Esophagus squamous epithelium (tissue), 5 donors: ENCODE data around the gene NOP16. TPM values are rescaled to one million over a fixed set of nuclear protein-coding genes. Genes with fewer than 3 reads are reported as not detected.

Source experiments
- DNase-seq: peaks from one replicate; lab custom pipeline; 2025; lab: John Stamatoyannopoulos, UW
- H3K27ac ChIP-seq, 4 donors: fragments of 200-600 bp; sonication (generic); one replicate each; pipeline ENCODE4 v1.5.1; 2016 to 2019; ENCODE audit warnings: mild to moderate bottlenecking in 1 of 4
- H3K27me3 ChIP-seq, 4 donors: fragments of 200-600 bp; sonication (generic); 1 replicate in 3 of 4; 2 replicates in 1 of 4; pipeline versions ENCODE4 v1.5.1 to v1.6.0; 2017 to 2021; ENCODE audit warnings: antibody characterized with exemption in 1 of 4
- H3K36me3 ChIP-seq, 3 donors: fragments of 200-600 bp; sonication (generic); one replicate each; pipeline ENCODE4 v1.5.1; 2016 to 2019
- H3K4me1 ChIP-seq, 3 donors: fragments of 200-600 bp; sonication (generic); one replicate each; pipeline ENCODE4 v1.5.1; 2017 to 2019
- H3K4me3 ChIP-seq, 4 donors: fragments of 200-600 bp; sonication (generic); 1 replicate in 3 of 4; 2 replicates in 1 of 4; pipeline ENCODE4 v1.5.1; 2016 to 2019; ENCODE audit warnings: mild to moderate bottlenecking in 2 of 4, moderate library complexity in 1 of 4
- H3K9me3 ChIP-seq, 3 donors: fragments of 200-600 bp; sonication (generic); one replicate each; pipeline ENCODE4 v1.5.1; 2016 to 2019
- POLR2A ChIP-seq, 4 donors: fragments of 450-650 bp; IDR thresholded peaks; one replicate each; pipeline ENCODE4 v1.6.1; 2017; ENCODE audit warnings: antibody characterized with exemption in 4 of 4, mild to moderate bottlenecking in 4 of 4, moderate library complexity in 3 of 4
- WGBS, 2 donors: methylation state at CpG; one replicate each; pipeline ENCODE4 v1.1.5; 2018; 5-methylcytosine and 5-hydroxymethylcytosine counted together
- intact Hi-C: fragments of 100-400 bp; cut with DNase I; formaldehyde crosslinking; loops from one replicate; pipeline ENCODE4 v1.15.0; 2022
- total RNA-seq, 4 donors: library from RNA; depleted of rRNA; stranded (reverse); fragments of >200 nt; gene quantifications; one replicate each; pipeline ENCODE4 v1.1.0, GENCODE V29; 2016
- TF ChIP-seq, protein P1 (sequence below), 6 experiments: fragments of 450-650 bp in 4 of 6; fragments of 200-600 bp in 2 of 6; sonication (generic) in 2 of 6; IDR thresholded peaks; one replicate each; pipeline ENCODE4 v1.5.1; 2016 to 2019; ENCODE audit warnings: antibody characterized with exemption in 6 of 6, mild to moderate bottlenecking in 4 of 6, moderate library complexity in 4 of 6
- donor health status: DM: yes; HTN: yes; CAD: no.

The NOP16 gene
- total RNA-seq, 4 donors from 2014 or later = 19.9 to 38.0 (median 30.9) TPM

- no peak overlapping the region for H3K4me3 ChIP-seq
- H3K27me3 ChIP-seq = no peaks in the 10 kb centered on the region
- WGBS, 2 donors = 96 to 100% methylated on average over 1 to 10 of the region's 13 CpGs
- no peak overlapping the region for H3K27ac ChIP-seq
- DNase-seq = no peak
- intact Hi-C loops = no loop called here
- no peaks in the 10 kb centered on the region for H3K9me3 ChIP-seq
- peaks cover 0 to 53% (median 5%) of the 10 kb centered on the region in 3 donors for H3K36me3 ChIP-seq
- no peak for TF ChIP-seq POLR2A (IDR thresholded peaks at IDR 0.05)
- TF ChIP-seq, protein P1, sequence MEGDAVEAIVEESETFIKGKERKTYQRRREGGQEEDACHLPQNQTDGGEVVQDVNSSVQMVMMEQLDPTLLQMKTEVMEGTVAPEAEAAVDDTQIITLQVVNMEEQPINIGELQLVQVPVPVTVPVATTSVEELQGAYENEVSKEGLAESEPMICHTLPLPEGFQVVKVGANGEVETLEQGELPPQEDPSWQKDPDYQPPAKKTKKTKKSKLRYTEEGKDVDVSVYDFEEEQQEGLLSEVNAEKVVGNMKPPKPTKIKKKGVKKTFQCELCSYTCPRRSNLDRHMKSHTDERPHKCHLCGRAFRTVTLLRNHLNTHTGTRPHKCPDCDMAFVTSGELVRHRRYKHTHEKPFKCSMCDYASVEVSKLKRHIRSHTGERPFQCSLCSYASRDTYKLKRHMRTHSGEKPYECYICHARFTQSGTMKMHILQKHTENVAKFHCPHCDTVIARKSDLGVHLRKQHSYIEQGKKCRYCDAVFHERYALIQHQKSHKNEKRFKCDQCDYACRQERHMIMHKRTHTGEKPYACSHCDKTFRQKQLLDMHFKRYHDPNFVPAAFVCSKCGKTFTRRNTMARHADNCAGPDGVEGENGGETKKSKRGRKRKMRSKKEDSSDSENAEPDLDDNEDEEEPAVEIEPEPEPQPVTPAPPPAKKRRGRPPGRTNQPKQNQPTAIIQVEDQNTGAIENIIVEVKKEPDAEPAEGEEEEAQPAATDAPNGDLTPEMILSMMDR (IDR thresholded peaks at IDR 0.05) = no peak
- peaks cover 0 to 35% (median 9%) of the 10 kb centered on the region in 3 donors for H3K4me1 ChIP-seq
Observed at GRCh38 chr5:176368726-176369125, 19.7 kb downstream of the NOP16 start.

DNA sequence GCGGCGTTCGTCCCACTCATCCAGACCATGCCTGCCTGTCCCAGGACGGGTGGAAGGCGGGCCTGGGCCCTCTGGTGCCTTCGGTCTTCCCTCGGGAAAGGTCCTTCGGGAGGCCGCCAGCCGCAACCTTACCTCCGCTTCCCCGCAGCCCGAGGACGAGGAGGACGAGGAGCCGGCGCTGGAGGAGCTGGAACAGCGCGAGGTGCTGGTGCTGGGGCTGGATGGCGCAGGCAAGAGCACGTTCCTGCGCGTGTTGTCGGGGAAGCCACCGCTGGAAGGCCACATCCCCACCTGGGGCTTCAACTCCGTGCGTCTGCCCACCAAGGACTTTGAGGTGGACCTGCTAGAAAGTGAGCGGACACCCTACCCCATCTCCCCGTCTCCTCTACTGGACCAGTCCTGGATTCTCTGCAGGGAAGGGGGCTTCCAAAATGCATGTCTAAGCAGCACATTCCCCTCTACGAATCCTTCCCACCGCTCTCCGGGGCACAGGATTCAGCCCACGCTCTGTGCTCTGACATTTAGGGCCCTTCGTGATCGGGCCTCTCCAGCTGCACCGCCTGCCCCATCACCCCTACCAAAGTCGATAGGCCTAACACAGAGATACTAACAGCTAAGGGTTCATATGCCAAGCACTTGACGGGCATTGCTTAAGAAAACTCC, 22.0 kb downstream of the NOP16 start:
- intact Hi-C loops = no loop called here
- H3K27ac ChIP-seq = peak overlapping the region; percentile 76 to 79 (median 78)
- TF ChIP-seq, protein P1 (IDR thresholded peaks at IDR 0.05) = no peak
- no peak for TF ChIP-seq POLR2A (IDR thresholded peaks at IDR 0.05)
- H3K4me1 ChIP-seq = peaks cover 0 to 34% (median 9%) of the 10 kb centered on the region in 3 donors
- DNase-seq = no peak
- WGBS, 2 donors = 67 to 90% methylated on average over 11 to 17 of the region's 38 CpGs
- no peaks in the 10 kb centered on the region for H3K27me3 ChIP-seq
- peaks cover 0 to 41% (median 5%) of the 10 kb centered on the region in 3 donors for H3K36me3 ChIP-seq
- H3K9me3 ChIP-seq = no peaks in the 10 kb centered on the region
- H3K4me3 ChIP-seq = peak overlapping the region; percentile 61 to 73 (median 70)

- Histone ChIP-seq H3K27me3 (no peaks in the 10 kb centered on the region), H3K4me1 (peaks cover 0 to 39% (median 11%) of the 10 kb centered on the region in 3 donors), H3K36me3 (peaks cover 0 to 33% (median 3%) of the 10 kb centered on the region in 3 donors), H3K9me3 (no peaks in the 10 kb centered on the region), H3K4me3 (peak within 1 kb of the TSS; percentile 61 to 73 (median 70)), H3K27ac (peak within 1 kb of the TSS; percentile 76 to 79 (median 78))
- TF ChIP-seq, protein P1 (IDR thresholded peaks at IDR 0.05) = no peak
- peak in 1 of 4 donors; percentile 4 for TF ChIP-seq POLR2A (IDR thresholded peaks at IDR 0.05)
- intact Hi-C loops = no loop called here
- WGBS, 2 donors = 1% methylated on average over 22 of the region's 108 CpGs; no CpG with 5 or more reads in 1 of the 2 donors
- no peak for DNase-seq
Observed at GRCh38 chr5:176365351-176366231, 22.8 kb downstream of the NOP16 start, which contains the start of gene ARL10. Gene ARL10 (plus strand): TSS chr5:176365487. CDS start chr5:176365564, 77 bp downstream.

DNA sequence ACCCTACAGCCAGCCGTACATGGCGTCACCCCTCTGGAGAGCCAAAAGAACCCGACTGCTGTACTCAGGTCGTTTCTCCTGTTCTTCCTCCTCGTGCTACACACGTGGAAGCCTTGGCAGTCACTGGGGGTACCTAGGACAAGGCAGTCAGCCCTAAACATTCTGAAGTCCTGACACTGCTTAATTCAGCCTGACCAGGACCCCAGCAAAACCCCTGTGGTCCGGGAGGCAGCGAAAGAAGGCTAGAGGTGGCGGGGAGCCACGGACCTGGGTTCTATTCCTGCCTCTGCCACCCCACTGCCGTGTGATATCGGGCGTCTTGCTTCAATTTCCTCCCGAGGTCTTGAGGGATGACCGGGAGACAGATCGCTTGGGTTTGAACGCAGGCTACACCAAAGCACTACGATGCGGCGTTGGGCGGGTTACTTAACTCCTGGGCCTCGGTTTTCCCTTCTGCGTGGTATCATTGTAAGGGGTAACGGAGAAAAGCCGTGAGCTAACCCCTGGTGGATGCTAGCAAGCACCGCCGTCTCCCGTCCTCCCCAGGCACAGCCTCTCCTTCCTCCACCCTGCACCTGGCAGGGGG, 23.5 kb downstream of the NOP16 start:
- H3K4me1 ChIP-seq = peaks cover 0 to 46% (median 19%) of the 10 kb centered on the region in 3 donors
- H3K27me3 ChIP-seq = no peaks in the 10 kb centered on the region
- peaks cover 0 to 26% (median 0%) of the 10 kb centered on the region in 3 donors for H3K36me3 ChIP-seq
- no peaks in the 10 kb centered on the region for H3K9me3 ChIP-seq
- TF ChIP-seq, protein P1 (IDR thresholded peaks at IDR 0.05) = no peak
- TF ChIP-seq POLR2A (IDR thresholded peaks at IDR 0.05) = peak in 1 of 4 donors; percentile 28
- peak overlapping the region; percentile 61 to 73 (median 70) for H3K4me3 ChIP-seq
- no peak for DNase-seq
- WGBS, 2 donors = 16 to 67% methylated on average over 7 to 18 of the region's 28 CpGs
- H3K27ac ChIP-seq = peak overlapping the region; percentile 76 to 79 (median 78)
- intact Hi-C loops = no loop called here
